ENCODE results near the gene PTGS1. TPM values are rescaled to one million over a fixed set of nuclear protein-coding genes. Genes with fewer than 3 reads are reported as not detected.

Gene PTGS1
- total and polyA plus RNA-seq, 9 of the 15 experiments (the other 6 are each of a cell fraction or from before 2014, with no cell fraction given) = 3.4 to 12.9 (median 5.3) TPM

DNA sequence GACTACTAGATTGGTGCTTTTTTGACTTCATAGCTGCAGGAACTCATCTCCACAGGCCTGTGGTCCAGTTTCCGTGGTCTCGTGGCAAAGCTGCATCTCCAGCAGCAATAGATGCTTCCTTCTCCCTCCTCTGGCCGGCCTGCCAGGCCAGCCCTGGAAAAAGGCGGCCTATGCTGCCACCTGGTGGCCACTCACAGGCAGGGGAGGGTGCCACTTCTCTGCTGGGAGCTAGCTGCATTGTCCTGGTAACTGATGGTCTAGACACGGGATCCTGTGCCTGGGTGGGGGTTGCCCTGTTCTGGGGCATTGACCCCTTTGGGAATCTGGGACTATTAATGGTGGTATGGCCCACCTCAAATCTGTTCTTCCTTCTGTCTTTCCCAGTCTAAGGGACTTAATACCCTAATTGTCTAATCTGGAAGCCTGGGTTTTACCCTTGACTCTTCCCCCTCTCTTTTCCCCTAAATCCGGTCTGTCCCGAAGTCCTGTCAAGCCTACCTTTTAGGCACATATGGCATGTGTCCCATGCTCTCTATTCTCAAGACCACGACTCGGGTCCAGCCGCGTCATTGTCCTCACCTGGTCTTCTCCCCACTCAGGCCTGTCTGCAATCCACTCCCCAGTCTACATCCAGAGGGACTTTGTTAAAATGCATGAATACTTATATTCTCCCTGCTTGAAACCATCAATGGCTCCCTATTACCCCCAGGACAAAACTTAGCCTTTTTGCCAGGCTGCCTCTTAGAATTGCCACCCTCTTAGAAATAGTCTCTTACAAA is 20.1 kb upstream of the PTGS1 start (continued):
- TF ChIP-seq SIX5 (IDR thresholded peaks at IDR 0.05; ENCODE audit: borderline replicate concordance in 1 of 2, insufficient read depth in 1 of 2, low read depth in 1 of 2, low read length in 2 of 2) (no peak), FOXA1 (IDR thresholded peaks at IDR 0.05; ENCODE audit: borderline replicate concordance) (no peak), EHMT2 (IDR thresholded peaks at IDR 0.05) (no peak), ZNF785 (CRISPR knock-in tag; IDR thresholded peaks at IDR 0.05) (no peak), TGIF2 (CRISPR knock-in tag; IDR thresholded peaks at IDR 0.05) (no peak), ZBTB34 (CRISPR knock-in tag; IDR thresholded peaks at IDR 0.05) (no peak), PML (IDR thresholded peaks at IDR 0.05; ENCODE audit: low read length) (no peak), HMGN3 (IDR thresholded peaks at IDR 0.05; ENCODE audit: borderline replicate concordance, extremely low read depth, insufficient read length, low read depth, low read length) (no peak), C11orf30 (IDR thresholded peaks at IDR 0.05; ENCODE audit: low read depth) (no peak), RFX1 (IDR thresholded peaks at IDR 0.05) (no peak), ZFP36 (IDR thresholded peaks at IDR 0.05; ENCODE audit: low read depth, low read length, partially characterized antibody) (no peak)
- TF ChIP-seq, protein P1, sequence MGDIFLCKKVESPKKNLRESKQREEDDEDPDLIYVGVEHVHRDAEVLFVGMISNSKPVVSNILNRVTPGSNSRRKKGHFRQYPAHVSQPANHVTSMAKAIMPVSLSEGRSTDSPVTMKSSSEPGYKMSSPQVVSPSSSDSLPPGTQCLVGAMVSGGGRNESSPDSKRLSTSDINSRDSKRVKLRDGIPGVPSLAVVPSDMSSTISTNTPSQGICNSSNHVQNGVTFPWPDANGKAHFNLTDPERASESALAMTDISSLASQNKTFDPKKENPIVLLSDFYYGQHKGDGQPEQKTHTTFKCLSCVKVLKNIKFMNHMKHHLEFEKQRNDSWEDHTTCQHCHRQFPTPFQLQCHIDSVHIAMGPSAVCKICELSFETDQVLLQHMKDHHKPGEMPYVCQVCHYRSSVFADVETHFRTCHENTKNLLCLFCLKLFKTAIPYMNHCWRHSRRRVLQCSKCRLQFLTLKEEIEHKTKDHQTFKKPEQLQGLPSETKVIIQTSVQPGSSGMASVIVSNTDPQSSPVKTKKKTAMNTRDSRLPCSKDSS (IDR thresholded peaks at IDR 0.05; ENCODE audit: low read depth, partially characterized antibody) = no peak
- TF ChIP-seq, protein P2, sequence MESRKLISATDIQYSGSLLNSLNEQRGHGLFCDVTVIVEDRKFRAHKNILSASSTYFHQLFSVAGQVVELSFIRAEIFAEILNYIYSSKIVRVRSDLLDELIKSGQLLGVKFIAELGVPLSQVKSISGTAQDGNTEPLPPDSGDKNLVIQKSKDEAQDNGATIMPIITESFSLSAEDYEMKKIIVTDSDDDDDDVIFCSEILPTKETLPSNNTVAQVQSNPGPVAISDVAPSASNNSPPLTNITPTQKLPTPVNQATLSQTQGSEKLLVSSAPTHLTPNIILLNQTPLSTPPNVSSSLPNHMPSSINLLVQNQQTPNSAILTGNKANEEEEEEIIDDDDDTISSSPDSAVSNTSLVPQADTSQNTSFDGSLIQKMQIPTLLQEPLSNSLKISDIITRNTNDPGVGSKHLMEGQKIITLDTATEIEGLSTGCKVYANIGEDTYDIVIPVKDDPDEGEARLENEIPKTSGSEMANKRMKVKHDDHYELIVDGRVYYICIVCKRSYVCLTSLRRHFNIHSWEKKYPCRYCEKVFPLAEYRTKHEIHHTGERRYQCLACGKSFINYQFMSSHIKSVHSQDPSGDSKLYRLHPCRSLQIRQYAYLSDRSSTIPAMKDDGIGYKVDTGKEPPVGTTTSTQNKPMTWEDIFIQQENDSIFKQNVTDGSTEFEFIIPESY (CRISPR knock-in tag; IDR thresholded peaks at IDR 0.05) = no peak
- TF ChIP-seq, protein P3, sequence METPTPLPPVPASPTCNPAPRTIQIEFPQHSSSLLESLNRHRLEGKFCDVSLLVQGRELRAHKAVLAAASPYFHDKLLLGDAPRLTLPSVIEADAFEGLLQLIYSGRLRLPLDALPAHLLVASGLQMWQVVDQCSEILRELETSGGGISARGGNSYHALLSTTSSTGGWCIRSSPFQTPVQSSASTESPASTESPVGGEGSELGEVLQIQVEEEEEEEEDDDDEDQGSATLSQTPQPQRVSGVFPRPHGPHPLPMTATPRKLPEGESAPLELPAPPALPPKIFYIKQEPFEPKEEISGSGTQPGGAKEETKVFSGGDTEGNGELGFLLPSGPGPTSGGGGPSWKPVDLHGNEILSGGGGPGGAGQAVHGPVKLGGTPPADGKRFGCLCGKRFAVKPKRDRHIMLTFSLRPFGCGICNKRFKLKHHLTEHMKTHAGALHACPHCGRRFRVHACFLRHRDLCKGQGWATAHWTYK (CRISPR knock-in tag; IDR thresholded peaks at IDR 0.05) = 0 out of 2 replicates have a peak, but pooled peaks have one; percentile 25
- TF ChIP-seq, protein P4, sequence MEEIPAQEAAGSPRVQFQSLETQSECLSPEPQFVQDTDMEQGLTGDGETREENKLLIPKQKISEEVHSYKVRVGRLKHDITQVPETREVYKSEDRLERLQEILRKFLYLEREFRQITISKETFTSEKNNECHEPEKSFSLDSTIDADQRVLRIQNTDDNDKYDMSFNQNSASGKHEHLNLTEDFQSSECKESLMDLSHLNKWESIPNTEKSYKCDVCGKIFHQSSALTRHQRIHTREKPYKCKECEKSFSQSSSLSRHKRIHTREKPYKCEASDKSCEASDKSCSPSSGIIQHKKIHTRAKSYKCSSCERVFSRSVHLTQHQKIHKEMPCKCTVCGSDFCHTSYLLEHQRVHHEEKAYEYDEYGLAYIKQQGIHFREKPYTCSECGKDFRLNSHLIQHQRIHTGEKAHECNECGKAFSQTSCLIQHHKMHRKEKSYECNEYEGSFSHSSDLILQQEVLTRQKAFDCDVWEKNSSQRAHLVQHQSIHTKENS (CRISPR knock-in tag; IDR thresholded peaks at IDR 0.05) = no peak
- TF ChIP-seq, protein P5, sequence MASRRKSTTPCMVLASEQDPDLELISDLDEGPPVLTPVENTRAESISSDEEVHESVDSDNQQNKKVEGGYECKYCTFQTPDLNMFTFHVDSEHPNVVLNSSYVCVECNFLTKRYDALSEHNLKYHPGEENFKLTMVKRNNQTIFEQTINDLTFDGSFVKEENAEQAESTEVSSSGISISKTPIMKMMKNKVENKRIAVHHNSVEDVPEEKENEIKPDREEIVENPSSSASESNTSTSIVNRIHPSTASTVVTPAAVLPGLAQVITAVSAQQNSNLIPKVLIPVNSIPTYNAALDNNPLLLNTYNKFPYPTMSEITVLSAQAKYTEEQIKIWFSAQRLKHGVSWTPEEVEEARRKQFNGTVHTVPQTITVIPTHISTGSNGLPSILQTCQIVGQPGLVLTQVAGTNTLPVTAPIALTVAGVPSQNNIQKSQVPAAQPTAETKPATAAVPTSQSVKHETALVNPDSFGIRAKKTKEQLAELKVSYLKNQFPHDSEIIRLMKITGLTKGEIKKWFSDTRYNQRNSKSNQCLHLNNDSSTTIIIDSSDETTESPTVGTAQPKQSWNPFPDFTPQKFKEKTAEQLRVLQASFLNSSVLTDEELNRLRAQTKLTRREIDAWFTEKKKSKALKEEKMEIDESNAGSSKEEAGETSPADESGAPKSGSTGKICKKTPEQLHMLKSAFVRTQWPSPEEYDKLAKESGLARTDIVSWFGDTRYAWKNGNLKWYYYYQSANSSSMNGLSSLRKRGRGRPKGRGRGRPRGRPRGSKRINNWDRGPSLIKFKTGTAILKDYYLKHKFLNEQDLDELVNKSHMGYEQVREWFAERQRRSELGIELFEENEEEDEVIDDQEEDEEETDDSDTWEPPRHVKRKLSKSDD (conservative IDR thresholded peaks at IDR 0.05; ENCODE audit: low read length) = no peak; the same call in 1 of the 2 replicates
